HG03095 (cell line): ENCODE data around the gene IFITM10.

ENCODE experiments used
- ATAC-seq: cut with Tn5 transposase; IDR thresholded peaks from one replicate; pipeline ENCODE4 v1.9.1; 2021; ENCODE audit warnings: moderate library complexity; ENCODE audit not compliant: unreplicated experiment

The IFITM10 gene

DNA sequence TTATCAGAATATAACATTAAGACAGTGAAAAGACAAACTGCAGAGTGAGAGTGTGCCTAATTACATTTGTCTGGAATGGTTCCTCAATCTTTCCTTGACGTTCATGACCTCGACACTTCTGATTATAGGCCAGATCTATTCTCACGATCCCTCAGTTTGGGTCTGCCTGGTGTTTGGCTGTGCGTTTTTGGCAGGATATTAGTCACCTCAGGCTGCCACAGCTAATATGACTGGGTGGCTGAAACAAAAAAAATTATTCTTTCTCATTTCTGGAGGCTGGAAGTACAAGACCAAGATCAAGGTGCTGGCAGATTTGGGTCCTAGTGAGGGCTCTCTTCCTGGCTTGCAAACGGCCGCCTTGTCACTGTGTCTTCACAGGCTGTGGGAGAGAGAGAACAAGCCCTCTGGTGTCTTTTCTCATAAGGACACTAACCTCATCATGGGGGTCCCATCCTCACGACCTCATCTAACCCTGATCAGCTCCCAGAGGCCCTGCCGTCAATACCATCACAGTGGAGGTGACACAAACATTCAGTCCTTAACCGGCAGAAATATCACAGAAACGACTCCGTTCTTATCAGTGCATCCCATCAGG lies 23.2 kb downstream of the IFITM10 start:
- no peak for ATAC-seq

DNA sequence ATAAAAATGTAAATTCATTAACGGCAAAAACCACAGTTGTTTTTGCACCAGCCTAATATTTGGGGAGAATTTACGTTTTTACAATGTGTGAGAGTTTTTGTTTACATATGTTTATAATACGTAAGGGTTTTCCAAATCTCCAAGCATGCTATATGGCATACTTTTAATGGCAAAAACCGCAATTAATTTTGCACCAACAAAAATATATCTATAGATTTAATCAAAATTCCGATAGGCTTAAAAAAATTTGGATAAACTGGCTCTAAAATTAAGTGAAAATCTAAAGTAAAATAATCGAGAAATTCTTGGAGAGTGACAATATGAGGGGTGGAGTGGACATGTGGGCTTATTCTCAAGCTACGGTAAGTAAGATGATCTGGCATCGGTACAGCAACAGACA lies 30.6 kb downstream of the IFITM10 start:
- no peak for ATAC-seq

DNA sequence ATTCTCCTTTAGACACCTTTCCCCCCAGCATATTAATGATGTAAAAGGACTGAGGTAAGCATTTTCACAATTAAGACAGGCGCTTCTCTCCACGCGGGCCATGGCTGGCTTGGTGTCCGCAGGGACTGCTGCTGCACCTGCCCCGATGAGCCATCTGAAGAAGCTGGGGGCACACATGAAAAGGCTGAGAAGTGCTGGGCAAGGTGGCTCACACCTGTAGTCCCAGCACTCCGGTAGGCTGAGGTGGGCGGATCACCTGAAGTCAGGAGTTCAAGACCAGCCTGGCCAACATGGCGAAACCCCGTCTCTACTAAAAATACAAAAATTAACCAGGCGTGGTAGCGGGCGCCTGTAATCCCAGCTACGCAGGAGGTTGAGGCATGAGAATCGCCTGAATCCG lies 32.1 kb downstream of the IFITM10 start:
- no peak for ATAC-seq

DNA sequence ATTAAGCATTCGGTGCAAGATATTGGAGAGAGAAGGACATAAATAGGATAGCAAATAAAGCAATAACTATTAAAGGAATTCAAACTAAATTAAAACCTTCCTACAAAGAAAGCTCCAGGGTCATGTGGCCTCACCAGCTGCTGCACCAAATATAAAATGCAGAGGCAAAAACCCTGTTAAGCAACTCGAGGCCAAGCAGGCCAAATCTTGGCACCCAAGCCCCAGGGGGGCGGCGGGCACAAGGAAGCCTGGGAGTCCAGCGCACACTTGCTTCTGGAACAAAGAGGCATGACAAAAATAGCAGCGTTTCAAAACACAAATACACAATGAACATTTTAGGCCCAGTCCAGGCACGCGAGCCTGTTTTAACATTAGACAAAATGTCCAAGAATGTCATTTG lies 32.6 kb downstream of the IFITM10 start:
- ATAC-seq: no peak

DNA sequence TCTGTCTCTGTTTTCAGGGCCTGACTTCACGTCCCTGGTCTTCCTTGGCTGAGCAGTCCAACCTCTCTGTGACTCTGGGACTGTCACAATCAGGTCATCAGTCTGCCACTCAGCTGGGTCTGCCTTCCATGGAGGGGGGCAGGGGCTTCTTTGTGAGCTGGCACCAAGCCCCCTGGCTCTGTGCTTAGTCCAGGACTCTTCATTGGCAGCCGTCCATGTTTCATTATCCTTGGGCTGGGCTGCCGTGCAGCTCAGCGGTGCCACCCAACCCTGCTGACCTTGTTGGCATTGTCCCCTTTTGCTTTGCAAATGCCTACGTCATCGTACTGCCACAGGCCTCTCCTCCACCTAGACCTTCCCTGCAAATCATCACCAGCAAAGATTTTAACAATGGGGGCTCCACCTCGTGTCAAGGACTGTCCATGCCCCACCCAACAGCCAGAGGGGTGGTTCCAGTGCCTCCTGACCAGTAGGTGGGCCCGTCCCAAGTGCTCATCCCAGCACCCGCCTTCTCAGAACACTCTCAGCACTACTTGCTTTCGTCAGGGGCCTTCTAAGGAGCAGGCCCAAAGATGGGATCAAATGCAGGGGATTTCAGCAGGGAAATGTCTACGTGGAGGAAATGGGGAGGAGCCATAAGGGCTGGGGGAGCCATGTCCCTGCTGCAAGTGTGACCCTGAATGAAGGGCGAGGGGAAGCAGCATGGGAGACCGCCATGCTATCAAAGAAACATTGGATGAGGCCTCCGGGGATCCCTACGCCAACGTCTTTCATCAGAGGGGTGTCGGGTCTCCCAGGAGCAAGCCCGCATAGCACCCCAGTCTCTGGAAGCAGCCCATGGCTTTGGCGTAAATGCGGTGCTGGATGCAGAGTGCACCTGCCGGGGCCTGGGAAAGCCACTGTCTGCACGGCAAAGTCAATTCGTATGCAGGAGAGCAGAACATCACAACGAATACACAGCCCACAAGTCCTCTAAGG lies 35.2 kb downstream of the IFITM10 start:
- ATAC-seq: no peak

DNA sequence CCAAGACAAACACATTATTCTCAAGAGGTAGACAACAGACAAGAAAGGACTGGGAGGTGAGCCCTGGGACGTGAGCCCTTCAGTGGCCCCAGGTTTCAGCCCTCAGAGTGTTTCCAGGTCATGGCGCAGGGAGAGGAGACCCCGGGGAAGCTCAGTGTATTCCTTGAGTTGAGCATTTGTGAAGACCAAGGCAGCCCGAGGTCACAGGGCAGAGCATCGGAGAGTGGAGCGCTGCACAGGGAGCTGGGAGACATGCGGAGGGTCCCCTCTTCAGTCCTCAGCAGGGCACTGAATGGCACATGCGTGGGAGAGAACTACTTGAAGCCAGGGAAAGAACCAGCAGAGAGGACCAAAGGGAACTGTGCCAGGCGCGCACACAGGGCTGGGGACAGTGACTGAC lies 41.7 kb downstream of the IFITM10 start:
- no peak for ATAC-seq

DNA sequence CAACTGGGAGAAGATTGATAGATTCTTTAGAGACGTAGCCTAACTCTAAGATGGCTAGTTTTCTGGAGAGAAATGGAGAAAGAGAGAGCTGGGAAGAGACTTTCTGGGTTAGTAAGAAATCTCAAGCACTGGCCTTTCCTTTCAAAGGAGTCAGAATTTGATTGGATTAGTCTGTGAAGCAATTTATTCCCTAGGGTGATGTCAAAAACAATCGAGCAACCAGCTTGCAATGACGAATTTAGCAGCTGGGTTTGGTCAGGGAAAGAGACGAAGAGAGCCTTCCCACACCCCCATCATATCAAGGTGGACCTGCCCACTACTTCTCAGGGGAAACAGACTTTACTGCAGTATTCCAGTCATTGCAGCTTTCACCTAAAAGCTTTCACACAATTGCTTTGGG lies 42.6 kb downstream of the IFITM10 start:
- no peak for ATAC-seq

DNA sequence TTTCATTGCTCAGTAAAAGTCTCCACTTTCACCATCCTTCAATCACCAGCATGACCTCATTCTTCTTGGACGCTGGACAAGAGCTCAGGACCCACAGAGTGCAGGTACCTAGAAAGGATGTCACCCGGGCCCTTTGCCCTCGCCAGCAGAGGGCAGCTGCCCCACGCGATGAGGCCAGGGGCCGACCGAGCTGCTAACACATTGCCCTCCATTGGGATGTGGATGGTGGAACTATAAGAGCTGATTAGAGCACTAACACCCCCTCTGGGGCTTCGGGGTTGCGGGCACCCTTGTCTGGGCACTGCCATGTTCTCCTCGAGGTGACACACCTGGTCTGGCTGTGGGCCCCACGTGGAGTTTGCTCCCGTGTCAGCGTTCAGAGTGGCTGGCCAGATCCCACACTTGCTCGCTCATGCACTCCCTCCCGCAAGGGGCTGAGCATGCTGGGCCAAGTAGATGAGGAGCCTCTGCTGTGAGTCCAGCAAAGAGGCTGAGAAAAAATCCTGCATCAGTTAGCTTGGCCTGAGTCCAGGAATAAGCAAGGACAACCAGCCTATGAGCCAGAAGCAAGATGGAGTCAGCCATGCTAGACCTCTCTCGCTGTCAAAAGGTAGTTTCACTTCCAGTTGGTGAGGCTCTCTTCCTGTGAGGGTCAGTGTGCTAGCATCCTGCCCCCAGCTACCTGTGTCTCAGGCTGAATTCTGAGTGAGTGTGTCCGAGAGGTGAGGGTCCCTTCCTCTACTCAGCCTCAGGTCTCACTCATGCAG lies 43.6 kb downstream of the IFITM10 start:
- ATAC-seq: no peak

DNA sequence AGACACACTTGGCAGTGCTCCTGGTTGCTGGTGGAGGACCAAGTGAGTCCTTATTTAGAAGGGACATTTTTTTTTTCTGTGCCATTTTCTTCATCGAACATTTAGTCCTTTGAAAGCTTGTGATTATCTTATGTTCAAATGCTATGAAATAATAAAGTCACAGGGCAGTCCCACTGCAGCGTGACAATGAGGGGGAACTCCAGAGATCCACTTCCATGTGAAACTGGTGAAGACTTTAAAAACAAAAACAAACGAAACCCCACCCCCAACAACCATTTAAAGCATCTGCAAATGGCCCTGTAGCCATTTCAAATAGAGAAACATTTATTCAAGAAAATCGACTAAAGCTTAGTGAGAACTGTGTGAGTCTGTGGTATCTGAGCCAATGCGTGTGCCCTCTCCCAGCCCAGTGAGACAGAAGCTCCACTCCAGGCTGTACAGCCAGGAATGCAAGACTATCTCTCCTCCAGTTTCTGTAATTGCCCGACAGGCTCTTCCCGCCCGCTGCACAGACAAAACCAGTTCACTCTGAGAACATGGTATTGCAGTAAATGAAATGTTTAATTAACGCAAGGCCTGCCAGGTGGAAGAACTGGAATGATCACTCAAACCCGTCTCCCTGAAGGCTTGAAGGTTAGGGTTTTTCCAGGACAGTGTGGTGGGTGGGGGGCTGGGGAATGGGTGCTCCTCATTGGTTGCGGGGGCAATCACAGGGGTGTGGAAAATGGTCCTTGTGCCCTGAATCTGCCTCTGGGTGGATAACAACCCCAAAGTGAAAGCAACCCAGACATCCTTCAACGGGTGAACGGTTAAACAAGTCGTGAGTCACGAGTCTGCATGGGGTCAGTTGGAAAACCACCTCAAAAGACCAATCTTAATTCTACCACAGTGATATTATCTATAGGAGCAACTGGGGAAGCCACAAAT lies 45.0 kb downstream of the IFITM10 start:
- no peak for ATAC-seq

DNA sequence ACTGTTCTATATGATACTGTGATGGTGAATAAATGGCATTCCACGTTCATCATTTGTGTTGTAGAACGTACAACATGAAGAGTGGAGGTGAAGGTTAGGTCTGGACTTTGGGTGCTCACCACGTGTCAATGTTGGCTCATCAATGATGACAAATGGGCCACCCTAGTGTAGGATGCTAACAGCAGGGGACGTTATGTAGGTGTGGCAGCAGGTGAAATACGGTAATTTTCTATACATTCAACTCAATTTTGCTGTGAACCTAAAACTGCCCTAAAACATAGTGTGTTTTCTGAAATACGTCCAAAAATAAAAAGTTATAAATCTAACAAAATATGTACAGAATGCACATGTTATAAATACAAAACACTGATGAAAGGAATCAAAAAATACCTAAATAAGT lies 47.2 kb downstream of the IFITM10 start:
- ATAC-seq: no peak

DNA sequence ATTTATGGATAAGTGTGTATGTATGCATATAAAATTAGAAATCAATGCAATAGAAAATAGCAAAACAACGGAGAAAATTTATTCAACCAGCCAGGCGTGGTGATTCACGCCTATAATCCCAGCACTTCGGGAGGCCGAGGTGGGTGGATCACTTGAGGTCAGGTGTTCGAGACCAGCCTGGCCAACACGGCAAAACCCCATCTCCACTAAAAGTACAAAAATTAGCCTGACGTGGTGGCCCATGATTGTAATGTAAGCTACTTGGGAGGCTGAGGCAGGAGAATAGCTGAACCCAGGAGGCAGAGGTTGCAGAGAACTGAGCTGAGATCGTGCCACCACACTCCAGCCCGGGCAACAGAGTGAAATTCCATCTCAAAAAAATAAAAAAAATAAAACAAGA lies 47.9 kb downstream of the IFITM10 start:
- ATAC-seq: no peak

DNA sequence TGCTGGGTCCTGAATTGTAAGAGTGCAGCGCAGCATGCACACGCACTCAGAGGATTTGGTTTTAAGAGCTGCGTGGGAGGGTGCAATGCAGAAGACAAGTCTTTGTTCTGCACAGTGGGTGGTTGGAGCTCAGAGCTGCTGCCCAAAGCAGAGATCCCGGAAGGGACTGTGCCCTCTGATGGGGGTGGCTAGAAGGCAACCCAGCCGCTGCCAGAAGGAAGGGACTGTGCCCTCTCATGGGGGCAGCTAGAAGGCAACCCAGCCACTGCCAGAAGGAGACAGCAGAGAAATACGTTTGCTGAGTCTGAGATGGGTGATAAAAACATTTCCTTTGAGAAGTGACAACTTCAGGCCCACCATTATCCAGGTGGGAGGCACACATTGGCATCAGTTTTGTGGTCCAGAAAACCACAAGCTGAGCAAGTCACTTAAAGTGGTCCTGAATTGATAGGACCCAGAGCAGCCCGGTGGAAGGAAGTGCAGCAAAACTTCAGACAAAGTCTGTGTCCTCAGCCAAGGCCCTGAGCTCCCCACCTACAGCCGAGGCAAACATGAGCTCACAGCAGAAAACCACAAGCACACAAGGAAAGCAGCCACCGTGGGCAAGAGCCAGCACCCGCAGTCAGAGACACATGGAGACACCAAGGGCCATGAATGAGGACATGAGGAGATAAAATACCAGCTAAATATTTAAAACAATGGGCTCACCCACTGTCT lies 49.1 kb downstream of the IFITM10 start:
- no peak for ATAC-seq

DNA sequence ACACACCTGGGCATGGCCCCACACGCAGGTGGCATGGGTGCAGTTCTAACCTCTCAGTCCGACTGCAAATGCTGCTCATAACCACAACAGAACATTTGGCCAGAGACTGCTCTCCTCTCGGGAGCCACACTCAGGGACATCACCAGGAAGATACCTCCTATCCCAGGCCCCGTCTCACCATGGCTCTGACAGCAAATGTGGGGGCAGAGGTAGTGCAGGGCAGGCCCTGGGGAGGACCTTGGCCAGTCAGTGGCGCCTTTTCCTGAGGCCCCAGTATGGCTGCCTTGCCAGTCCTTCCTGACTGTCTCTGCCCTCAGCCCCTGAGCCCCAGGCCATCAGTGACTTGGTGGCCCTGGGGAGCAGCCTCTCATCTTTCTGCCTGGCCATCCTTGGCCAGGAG lies 50.6 kb downstream of the IFITM10 start:
- ATAC-seq: no peak

DNA sequence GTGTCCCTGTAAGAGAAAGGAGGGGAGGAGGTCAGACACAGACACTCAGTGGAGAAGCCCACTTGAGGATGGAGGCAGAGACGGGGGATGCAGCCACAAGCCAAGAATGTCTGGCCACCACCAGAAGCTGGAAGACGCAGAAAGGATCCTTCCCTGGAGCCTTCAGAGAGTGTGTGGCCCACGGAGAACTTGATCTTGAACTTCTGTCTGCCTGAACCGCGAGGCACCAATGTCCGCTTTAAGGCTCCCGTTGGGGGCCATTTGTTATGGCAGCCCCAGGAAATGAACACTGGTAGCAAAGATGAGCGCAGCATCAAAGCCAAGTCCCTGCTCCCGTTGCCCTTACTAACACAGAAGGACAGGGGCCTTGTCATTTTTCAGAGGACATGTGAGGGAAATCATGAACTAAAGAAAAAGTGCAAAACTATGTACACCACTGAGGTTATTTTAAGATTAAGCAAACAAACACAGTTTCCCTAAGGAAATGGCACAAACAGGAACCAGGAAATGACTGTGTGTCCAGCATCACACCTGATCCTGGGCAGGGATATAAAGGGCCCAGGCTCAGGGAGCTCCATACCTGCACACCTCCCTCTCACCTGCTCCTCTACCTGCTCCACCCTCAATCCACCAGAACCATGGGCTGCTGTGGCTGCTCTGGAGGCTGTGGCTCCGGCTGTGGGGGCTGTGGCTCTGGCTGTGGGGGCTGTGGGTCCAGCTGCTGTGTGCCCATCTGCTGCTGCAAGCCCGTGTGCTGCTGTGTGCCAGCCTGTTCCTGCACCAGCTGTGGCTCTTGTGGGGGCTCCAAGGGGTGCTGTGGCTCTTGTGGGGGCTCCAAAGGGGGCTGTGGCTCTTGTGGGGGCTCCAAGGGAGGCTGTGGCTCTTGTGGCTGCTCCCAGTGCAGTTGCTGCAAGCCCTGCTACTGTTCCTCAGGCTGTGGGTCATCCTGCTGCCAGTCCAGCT lies 53.5 kb downstream of the IFITM10 start, which contains the start of gene KRTAP5-6:
KRTAP5-6 (plus strand) TSS at position 588 of the 963 bp plus-strand sequence; CDS start at position 639, 51 bp downstream.
- no peak for ATAC-seq

DNA sequence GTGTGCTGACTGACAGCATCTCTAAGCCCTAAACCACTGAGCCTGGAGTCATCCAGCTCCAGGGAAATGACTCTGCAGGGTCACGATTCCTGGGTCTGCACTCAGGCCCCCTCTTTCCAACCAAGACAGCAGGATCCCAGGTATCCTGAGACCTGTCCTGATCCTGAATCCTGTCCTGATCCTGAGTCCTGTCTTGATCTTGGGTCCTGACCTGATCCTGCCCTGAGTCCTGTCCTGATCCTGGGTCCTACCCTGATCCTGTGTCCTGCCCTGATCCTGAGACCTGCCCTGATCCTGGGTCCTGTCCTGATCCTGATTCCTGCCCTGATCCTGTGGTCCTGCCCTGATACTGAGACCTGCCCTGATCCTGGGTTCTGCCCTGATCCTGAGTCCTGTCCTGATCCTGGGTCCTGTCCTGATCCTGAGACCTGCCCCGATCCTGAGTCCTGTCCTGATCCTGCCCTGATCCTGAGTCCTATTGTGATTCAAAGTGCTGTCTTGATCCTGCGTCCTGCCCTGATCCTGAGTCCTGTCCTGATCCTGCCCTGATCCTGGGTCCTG lies 54.8 kb downstream of the IFITM10 start:
- no peak for ATAC-seq

DNA sequence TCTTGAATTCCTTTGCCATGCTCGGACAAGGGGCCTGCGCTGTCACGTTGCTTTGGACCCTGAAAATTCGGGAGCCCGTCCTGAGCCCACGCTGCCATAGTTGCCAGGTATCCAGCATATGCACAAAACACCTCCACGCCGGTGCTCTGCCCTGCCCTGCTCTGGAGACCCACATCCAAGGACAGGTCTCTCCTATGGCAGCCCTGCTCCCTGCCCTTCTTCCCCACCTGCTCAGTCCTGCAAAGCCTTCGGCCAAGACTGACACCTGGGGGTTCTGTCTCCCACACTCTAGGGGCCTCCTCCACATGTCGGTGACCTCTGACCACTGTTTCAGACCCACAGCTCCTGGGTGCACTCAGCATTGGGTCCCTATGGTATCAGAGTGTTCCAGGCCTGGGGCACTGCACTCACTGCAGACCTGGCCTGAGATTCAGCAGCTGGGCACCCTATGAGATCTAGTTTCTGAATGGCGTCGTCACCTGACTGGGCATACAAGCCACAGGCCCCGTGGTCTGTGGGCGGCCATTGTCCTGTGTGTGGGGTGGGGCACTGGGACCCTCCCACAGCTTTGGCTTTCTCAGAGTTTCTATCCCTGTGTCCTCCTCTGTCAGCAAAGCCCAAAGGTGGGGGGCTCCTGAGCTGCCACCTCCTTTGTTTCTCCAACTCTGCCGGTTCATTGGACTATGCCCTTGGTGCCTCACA lies 55.4 kb downstream of the IFITM10 start:
- ATAC-seq: no peak

DNA sequence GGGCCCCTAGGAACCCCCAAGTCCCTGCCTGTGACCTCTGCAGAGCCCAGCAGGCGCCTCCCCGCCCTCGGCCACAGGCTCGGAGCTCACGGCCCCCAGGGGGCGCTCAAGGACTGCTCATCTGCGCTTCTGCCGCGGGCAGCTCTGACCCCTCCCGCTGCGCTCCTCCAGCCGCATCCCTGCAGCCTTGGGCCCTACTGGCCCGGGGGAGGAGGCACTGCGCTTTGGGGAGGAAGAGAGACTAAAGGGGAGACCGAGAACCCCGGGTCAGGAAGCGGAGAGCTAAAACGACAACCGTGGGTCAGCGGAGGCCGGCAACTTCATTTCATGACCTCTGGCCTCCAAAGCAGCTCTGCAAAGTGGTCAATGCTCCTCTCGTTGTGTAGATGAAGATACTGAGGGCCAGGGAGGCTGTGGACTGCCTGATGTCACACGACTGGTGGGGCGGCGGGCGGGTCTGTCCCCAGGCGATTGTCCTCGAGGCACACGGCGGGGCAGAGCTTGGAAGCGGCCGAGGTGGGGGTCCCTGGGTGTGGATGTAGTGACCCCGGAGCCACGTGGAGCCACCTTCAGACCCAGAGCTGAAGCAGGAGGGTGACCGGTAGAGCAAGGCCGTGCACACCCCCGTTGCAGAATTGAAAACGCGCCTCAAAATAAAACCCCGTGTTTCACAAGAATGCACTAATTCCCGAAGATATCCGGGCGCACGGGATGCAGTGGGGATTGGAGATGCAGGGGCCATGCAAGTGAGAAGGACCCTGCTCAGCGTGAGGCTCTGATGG lies 56.1 kb downstream of the IFITM10 start:
- no peak for ATAC-seq
